ENCODE data around the gene ACSBG1. TPM values are rescaled to one million over a fixed set of nuclear protein-coding genes. Genes with fewer than 3 reads are reported as not detected.

Gene ACSBG1
- polyA plus RNA-seq, 1 donor (not counting 4 experiments of a cell fraction or from before 2014, with no cell fraction given), result 0.01 TPM

DNA sequence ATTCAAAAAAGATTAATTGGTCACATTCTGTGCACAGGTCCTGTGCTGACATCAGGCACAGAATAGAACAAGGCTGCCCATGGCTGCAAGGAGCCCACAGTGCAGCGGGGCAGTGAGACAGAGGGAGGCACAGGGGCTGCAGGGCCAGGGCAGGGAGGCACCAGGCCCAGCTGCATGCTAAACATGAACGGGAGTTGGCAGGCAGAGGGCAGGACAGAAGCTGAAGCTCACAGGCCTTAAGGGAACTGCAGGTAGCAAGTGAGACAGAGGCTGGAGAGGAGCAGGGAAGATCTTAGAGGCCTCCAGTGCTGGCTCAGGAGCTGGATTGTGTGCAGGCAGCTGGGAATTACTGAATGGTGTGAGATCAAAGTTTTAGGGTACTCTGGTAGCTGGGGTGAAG is 59.0 kb downstream of the ACSBG1 start:
- no peak for FAIRE-seq
- no peak overlapping the region for H3K9ac ChIP-seq (ENCODE audit: control insufficient read depth, extremely low read depth, insufficient read depth, low read length)
- no peak overlapping the region for H3K4me2 ChIP-seq (ENCODE audit: control insufficient read depth, extremely low read depth, insufficient read depth, low read depth, low read length)
- H3K27me3 ChIP-seq (ENCODE audit: control insufficient read depth, extremely low read depth, insufficient read depth, low read length), result no peaks in the 10 kb centered on the region
- no peaks in the 10 kb centered on the region for H3K4me1 ChIP-seq (ENCODE audit: control insufficient read depth, extremely low read depth, insufficient read depth, low read length)
- H3K9me3 ChIP-seq (ENCODE audit: control insufficient read depth, low read depth, low read length), result no peaks in the 10 kb centered on the region
- H2AFZ ChIP-seq (ENCODE audit: control insufficient read depth, low read length), result no peak overlapping the region
- dilution Hi-C loops (cut with MboI; ENCODE audit: extremely low pct_ligation_motif_present, low sequenced_read_pairs), result no loop called here
- H4K20me1 ChIP-seq (ENCODE audit: control insufficient read depth, extremely low read depth, insufficient read depth, low read length), result no peaks in the 10 kb centered on the region
- TF ChIP-seq EZH2 (IDR thresholded peaks at IDR 0.05; ENCODE audit: low read length), result no peak
- TF ChIP-seq, protein P1, sequence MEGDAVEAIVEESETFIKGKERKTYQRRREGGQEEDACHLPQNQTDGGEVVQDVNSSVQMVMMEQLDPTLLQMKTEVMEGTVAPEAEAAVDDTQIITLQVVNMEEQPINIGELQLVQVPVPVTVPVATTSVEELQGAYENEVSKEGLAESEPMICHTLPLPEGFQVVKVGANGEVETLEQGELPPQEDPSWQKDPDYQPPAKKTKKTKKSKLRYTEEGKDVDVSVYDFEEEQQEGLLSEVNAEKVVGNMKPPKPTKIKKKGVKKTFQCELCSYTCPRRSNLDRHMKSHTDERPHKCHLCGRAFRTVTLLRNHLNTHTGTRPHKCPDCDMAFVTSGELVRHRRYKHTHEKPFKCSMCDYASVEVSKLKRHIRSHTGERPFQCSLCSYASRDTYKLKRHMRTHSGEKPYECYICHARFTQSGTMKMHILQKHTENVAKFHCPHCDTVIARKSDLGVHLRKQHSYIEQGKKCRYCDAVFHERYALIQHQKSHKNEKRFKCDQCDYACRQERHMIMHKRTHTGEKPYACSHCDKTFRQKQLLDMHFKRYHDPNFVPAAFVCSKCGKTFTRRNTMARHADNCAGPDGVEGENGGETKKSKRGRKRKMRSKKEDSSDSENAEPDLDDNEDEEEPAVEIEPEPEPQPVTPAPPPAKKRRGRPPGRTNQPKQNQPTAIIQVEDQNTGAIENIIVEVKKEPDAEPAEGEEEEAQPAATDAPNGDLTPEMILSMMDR (optimal IDR thresholded peaks at IDR 0.05 in 1 of 3, IDR thresholded peaks at IDR 0.05 in 1 of 3, conservative IDR thresholded peaks at IDR 0.05 in 1 of 3; ENCODE audit: extremely low read depth in 1 of 3, insufficient read depth in 2 of 3, low read length in 3 of 3), result no peak
- H3K36me3 ChIP-seq (ENCODE audit: control insufficient read depth in 2 of 2, extremely low read depth in 1 of 2, insufficient read depth in 2 of 2, low read length in 2 of 2), result peaks cover 6 to 9% of the 10 kb centered on the region in 2 experiments
- H3K9me1 ChIP-seq (ENCODE audit: control insufficient read depth, extremely low read depth, insufficient read depth, low read length), result no peaks in the 10 kb centered on the region
- no peak overlapping the region for H3K27ac ChIP-seq (ENCODE audit: control insufficient read depth, insufficient read depth, low read length)
- no peaks in the 10 kb centered on the region for H3K79me2 ChIP-seq (ENCODE audit: control insufficient read depth, insufficient read depth, low read length)
- H3K4me3 ChIP-seq (ENCODE audit: control insufficient read depth in 2 of 3, extremely low read depth in 1 of 3, insufficient read depth in 2 of 3, low read depth in 1 of 3, low read length in 3 of 3), result no peak overlapping the region
- DNase-seq (ENCODE audit: low read depth, low spot score), result no peak

DNA sequence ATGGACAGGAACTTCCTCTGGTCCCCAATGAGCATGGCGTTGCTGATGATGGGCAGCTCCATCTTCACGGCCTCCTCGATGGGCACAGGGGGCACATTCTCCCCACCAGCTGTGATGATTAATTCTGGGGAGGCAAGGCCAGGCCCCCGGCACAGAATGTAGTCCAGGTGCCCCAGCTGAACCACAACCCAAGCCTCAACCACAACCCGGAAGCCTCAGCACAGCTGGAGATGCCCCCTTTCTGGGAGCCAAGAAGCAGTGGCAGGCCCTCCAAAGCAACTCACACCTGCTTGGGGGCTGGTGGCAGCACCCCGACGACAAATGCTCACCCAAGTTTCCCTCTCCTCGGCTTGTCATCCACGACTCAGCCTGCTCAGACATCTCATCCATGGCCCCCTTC is 60.0 kb downstream of the ACSBG1 start:
- H3K9ac ChIP-seq (ENCODE audit: control insufficient read depth, extremely low read depth, insufficient read depth, low read length), result no peak overlapping the region
- H3K36me3 ChIP-seq (ENCODE audit: control insufficient read depth in 2 of 2, extremely low read depth in 1 of 2, insufficient read depth in 2 of 2, low read length in 2 of 2), result peaks cover 6 to 9% of the 10 kb centered on the region in 2 experiments
- H3K9me1 ChIP-seq (ENCODE audit: control insufficient read depth, extremely low read depth, insufficient read depth, low read length), result no peaks in the 10 kb centered on the region
- no peak overlapping the region for H2AFZ ChIP-seq (ENCODE audit: control insufficient read depth, low read length)
- no peaks in the 10 kb centered on the region for H3K79me2 ChIP-seq (ENCODE audit: control insufficient read depth, insufficient read depth, low read length)
- DNase-seq (ENCODE audit: low read depth, low spot score) (no peak), FAIRE-seq (no peak)
- no peaks in the 10 kb centered on the region for H4K20me1 ChIP-seq (ENCODE audit: control insufficient read depth, extremely low read depth, insufficient read depth, low read length)
- H3K27ac ChIP-seq (ENCODE audit: control insufficient read depth, insufficient read depth, low read length), result no peak overlapping the region
- no peaks in the 10 kb centered on the region for H3K27me3 ChIP-seq (ENCODE audit: control insufficient read depth, extremely low read depth, insufficient read depth, low read length)
- H3K9me3 ChIP-seq (ENCODE audit: control insufficient read depth, low read depth, low read length), result no peaks in the 10 kb centered on the region
- TF ChIP-seq EZH2 (IDR thresholded peaks at IDR 0.05; ENCODE audit: low read length), result no peak
- TF ChIP-seq, protein P1 (optimal IDR thresholded peaks at IDR 0.05 in 1 of 3, IDR thresholded peaks at IDR 0.05 in 1 of 3, conservative IDR thresholded peaks at IDR 0.05 in 1 of 3; ENCODE audit: extremely low read depth in 1 of 3, insufficient read depth in 2 of 3, low read length in 3 of 3), result no peak
- H3K4me1 ChIP-seq (ENCODE audit: control insufficient read depth, extremely low read depth, insufficient read depth, low read length), result no peaks in the 10 kb centered on the region
- no peak overlapping the region for H3K4me3 ChIP-seq (ENCODE audit: control insufficient read depth in 2 of 3, extremely low read depth in 1 of 3, insufficient read depth in 2 of 3, low read depth in 1 of 3, low read length in 3 of 3)
- no peak overlapping the region for H3K4me2 ChIP-seq (ENCODE audit: control insufficient read depth, extremely low read depth, insufficient read depth, low read depth, low read length)
- dilution Hi-C loops (cut with MboI; ENCODE audit: extremely low pct_ligation_motif_present, low sequenced_read_pairs), result no loop called here

Measured in keratinocyte (primary cell).